HEK293 (cell line): Measurements from ENCODE around the gene CDKAL1.

Source experiments
- CTCF ChIA-PET: fragments of 350-600 bp; formaldehyde crosslinking; extraction: SDS; loops from one replicate; lab custom pipeline; 2021; ENCODE audit warnings: antibody characterized with exemption; lab: Yijun Ruan, JAX
- POLR2A ChIA-PET: fragments of 300-600 bp; formaldehyde crosslinking; extraction: SDS; loops from one replicate; lab custom pipeline; 2020; ENCODE audit warnings: antibody characterized with exemption, inconsistent platforms; lab: Yijun Ruan, JAX
- H3K27ac ChIP-seq: fragments of 200-500 bp; sonication (Bioruptor generic); 2 replicates; pipeline ENCODE4 v1.5.1; 2014; ENCODE audit warnings: low read depth, low read length, control low read depth, inconsistent platforms; ENCODE audit errors: extremely low read depth
- H3K36me3 ChIP-seq, 2 experiments: fragments of 200-500 bp in 1 of 2; sonication (Bioruptor generic) in 1 of 2; 1 replicate in 1 of 2; 2 replicates in 1 of 2; pipeline ENCODE4 v1.5.1; 2014 to 2017; ENCODE audit warnings: inconsistent platforms in 2 of 2, low read length in 2 of 2; ENCODE audit not compliant: control insufficient read depth in 2 of 2, insufficient read depth in 1 of 2
- H3K4me1 ChIP-seq: fragments of 200-500 bp; sonication (Bioruptor generic); 2 replicates; pipeline ENCODE4 v1.5.1; 2014; ENCODE audit warnings: mild to moderate bottlenecking, low read length, inconsistent platforms; ENCODE audit not compliant: control insufficient read depth, insufficient read depth
- H3K4me3 ChIP-seq: 2 replicates; pipeline ENCODE4 v1.5.1; 2011; ENCODE audit warnings: low read depth, mild to moderate bottlenecking, control low read depth, low read length, moderate library complexity
- H3K9me3 ChIP-seq: fragments of 200-500 bp; sonication (Bioruptor generic); 2 replicates; pipeline ENCODE4 v1.5.1; 2014; ENCODE audit warnings: low read depth, low read length, inconsistent platforms; ENCODE audit not compliant: control insufficient read depth, insufficient read depth
- HOXC10 ChIP-seq: sonication (generic); formaldehyde crosslinking; IDR thresholded peaks from 2 replicates; pipeline ENCODE4 v1.8.1; 2023; ENCODE audit warnings: mild to moderate bottlenecking, missing genetic modification reagents
- PRDM10 ChIP-seq: fragments of 450-650 bp; formaldehyde crosslinking; IDR thresholded peaks from 2 replicates; pipeline ENCODE4 v1.5.1; 2016; ENCODE audit warnings: missing biosample characterization, missing genetic modification characterization
- REST ChIP-seq: fragments of 450-650 bp; formaldehyde crosslinking; IDR thresholded peaks from 2 replicates; pipeline ENCODE4 v1.5.1; 2016; ENCODE audit warnings: missing biosample characterization, missing genetic modification characterization
- SCRT2 ChIP-seq: fragments of 450-650 bp; formaldehyde crosslinking; IDR thresholded peaks from 2 replicates; pipeline ENCODE4 v1.5.1; 2016; ENCODE audit warnings: missing biosample characterization, missing genetic modification characterization
- ZBTB20 ChIP-seq: fragments of 450-650 bp; formaldehyde crosslinking; IDR thresholded peaks from 2 replicates; pipeline ENCODE4 v1.5.1; 2016; ENCODE audit warnings: missing biosample characterization, missing genetic modification characterization
- ZNF132 ChIP-seq: fragments of 450-650 bp; formaldehyde crosslinking; IDR thresholded peaks from 2 replicates; pipeline ENCODE4 v1.5.1; 2017; ENCODE audit warnings: missing biosample characterization, missing genetic modification characterization, borderline replicate concordance
- ZNF133 ChIP-seq: fragments of 450-650 bp; formaldehyde crosslinking; IDR thresholded peaks from 2 replicates; pipeline ENCODE4 v1.5.1; 2016; ENCODE audit warnings: missing biosample characterization, missing genetic modification characterization
- ZNF148 ChIP-seq: fragments of 450-650 bp; formaldehyde crosslinking; IDR thresholded peaks from 2 replicates; pipeline ENCODE4 v1.5.0; 2017; ENCODE audit warnings: missing biosample characterization, missing genetic modification characterization, borderline replicate concordance
- ZNF157 ChIP-seq: fragments of 450-650 bp; formaldehyde crosslinking; IDR thresholded peaks from 2 replicates; pipeline ENCODE4 v1.5.1; 2016; ENCODE audit warnings: missing biosample characterization, missing genetic modification characterization
- ZNF16 ChIP-seq: fragments of 450-650 bp; formaldehyde crosslinking; IDR thresholded peaks from 2 replicates; pipeline ENCODE4 v1.5.1; 2016; ENCODE audit warnings: low read depth, missing biosample characterization, missing genetic modification characterization
- ZNF174 ChIP-seq: fragments of 450-650 bp; formaldehyde crosslinking; IDR thresholded peaks from 2 replicates; pipeline ENCODE4 v1.5.0; 2017; ENCODE audit warnings: missing biosample characterization, mild to moderate bottlenecking, missing genetic modification characterization
- ZNF214 ChIP-seq: fragments of 450-650 bp; formaldehyde crosslinking; IDR thresholded peaks from 2 replicates; pipeline ENCODE4 v1.5.1; 2017; ENCODE audit warnings: missing biosample characterization, mild to moderate bottlenecking, missing genetic modification characterization, borderline replicate concordance
- ZNF248 ChIP-seq: fragments of 450-650 bp; formaldehyde crosslinking; IDR thresholded peaks from 2 replicates; pipeline ENCODE4 v1.5.1; 2017; ENCODE audit warnings: missing biosample characterization, missing genetic modification characterization
- ZNF266 ChIP-seq: fragments of 450-650 bp; formaldehyde crosslinking; IDR thresholded peaks from 2 replicates; pipeline ENCODE4 v1.5.1; 2016; ENCODE audit warnings: missing biosample characterization, missing genetic modification characterization, low read depth
- ZNF350 ChIP-seq: fragments of 450-650 bp; formaldehyde crosslinking; IDR thresholded peaks from 2 replicates; pipeline ENCODE4 v1.5.0; 2017; ENCODE audit warnings: missing biosample characterization, mild to moderate bottlenecking, missing genetic modification characterization
- ZNF391 ChIP-seq: fragments of 450-650 bp; formaldehyde crosslinking; IDR thresholded peaks from 2 replicates; pipeline ENCODE4 v1.5.1; 2016; ENCODE audit warnings: low read depth, missing biosample characterization, missing genetic modification characterization, borderline replicate concordance
- ZNF473 ChIP-seq: fragments of 450-650 bp; formaldehyde crosslinking; IDR thresholded peaks from 2 replicates; pipeline ENCODE4 v1.5.1; 2017; ENCODE audit warnings: missing biosample characterization, missing genetic modification characterization
- ZNF48 ChIP-seq: fragments of 450-650 bp; formaldehyde crosslinking; IDR thresholded peaks from 2 replicates; pipeline ENCODE4 v1.5.1; 2016; ENCODE audit warnings: missing biosample characterization, missing genetic modification characterization
- ZNF529 ChIP-seq: fragments of 450-650 bp; formaldehyde crosslinking; IDR thresholded peaks from 2 replicates; pipeline ENCODE4 v1.5.1; 2017; ENCODE audit warnings: missing genetic modification characterization, missing biosample characterization; ENCODE audit not compliant: insufficient replicate concordance
- ZSCAN16 ChIP-seq: fragments of 450-650 bp; formaldehyde crosslinking; IDR thresholded peaks from 2 replicates; pipeline ENCODE4 v1.5.1; 2016; ENCODE audit warnings: missing biosample characterization, missing genetic modification characterization
- ZSCAN18 ChIP-seq: fragments of 450-650 bp; formaldehyde crosslinking; IDR thresholded peaks from 2 replicates; pipeline ENCODE4 v1.5.1; 2016; ENCODE audit warnings: missing biosample characterization, missing genetic modification characterization

Gene CDKAL1

GRCh38 chr6:20707870-20708269, 173.6 kb downstream of the CDKAL1 start:
- H3K27ac ChIP-seq, result no peak overlapping the region
- CTCF ChIA-PET, result no interaction called here
- H3K36me3 ChIP-seq, result no peaks in the 10 kb centered on the region
- TF ChIP-seq ZNF157 (tag by site-specific recombination) (no peak), ZNF16 (no peak)
- no peaks in the 10 kb centered on the region for H3K9me3 ChIP-seq
- H3K4me1 ChIP-seq, result peaks cover 33% of the 10 kb centered on the region
- POLR2A ChIA-PET, result no interaction called here
- H3K4me3 ChIP-seq, result no peak overlapping the region

- POLR2A ChIA-PET, result no interaction called here
- CTCF ChIA-PET, result no interaction called here
- no peaks in the 10 kb centered on the region for H3K9me3 ChIP-seq
- no peaks in the 10 kb centered on the region for H3K36me3 ChIP-seq
- no peak overlapping the region for H3K4me3 ChIP-seq
- H3K27ac ChIP-seq, result no peak overlapping the region
- peaks cover 33% of the 10 kb centered on the region for H3K4me1 ChIP-seq
- TF ChIP-seq ZNF391 (tag by site-specific recombination), result no peak
- peak; percentile 84 for TF ChIP-seq ZBTB20
- TF ChIP-seq SCRT2, result no peak
- no peak for TF ChIP-seq ZNF214
- no peak for TF ChIP-seq ZNF266 (tag by site-specific recombination)
- no peak for TF ChIP-seq REST (tag by site-specific recombination)
Measured at GRCh38 chr6:20708367-20709124, 174.3 kb downstream of the CDKAL1 start.

GRCh38 chr6:20709451-20709850, 175.2 kb downstream of the CDKAL1 start:
- Histone ChIP-seq H3K36me3 (no peaks in the 10 kb centered on the region), H3K4me3 (no peak overlapping the region), H3K4me1 (peaks cover 30% of the 10 kb centered on the region), H3K27ac (no peak overlapping the region), H3K9me3 (no peaks in the 10 kb centered on the region)
- POLR2A ChIA-PET, result no interaction called here
- CTCF ChIA-PET, result interaction anchor here (0.6 to 0.7 kb wide), 2 partner anchors 8 to 472 kb away, joined by 3 read pairs; no protein-coding TSS in a partner anchor
- TF ChIP-seq ZNF350 (tag by site-specific recombination) (no peak), ZNF174 (no peak), ZNF132 (tag by site-specific recombination) (no peak), ZNF529 (no peak), PRDM10 (tag by site-specific recombination) (no peak), ZNF133 (tag by site-specific recombination) (no peak), ZNF248 (no peak), ZSCAN18 (no peak), ZNF473 (tag by site-specific recombination) (no peak), ZSCAN16 (tag by site-specific recombination) (no peak), ZNF48 (tag by site-specific recombination) (no peak), HOXC10 (CRISPR knock-in tag) (no peak), ZNF148 (no peak)
